Measurements from ENCODE around the gene CRISP2. TPM values are rescaled to one million over a fixed set of nuclear protein-coding genes. Genes with fewer than 3 reads are reported as not detected.

Gene CRISP2
- total and polyA plus RNA-seq, 9 of the 15 experiments (the other 6 are each of a cell fraction or from before 2014, with no cell fraction given): not detected

DNA sequence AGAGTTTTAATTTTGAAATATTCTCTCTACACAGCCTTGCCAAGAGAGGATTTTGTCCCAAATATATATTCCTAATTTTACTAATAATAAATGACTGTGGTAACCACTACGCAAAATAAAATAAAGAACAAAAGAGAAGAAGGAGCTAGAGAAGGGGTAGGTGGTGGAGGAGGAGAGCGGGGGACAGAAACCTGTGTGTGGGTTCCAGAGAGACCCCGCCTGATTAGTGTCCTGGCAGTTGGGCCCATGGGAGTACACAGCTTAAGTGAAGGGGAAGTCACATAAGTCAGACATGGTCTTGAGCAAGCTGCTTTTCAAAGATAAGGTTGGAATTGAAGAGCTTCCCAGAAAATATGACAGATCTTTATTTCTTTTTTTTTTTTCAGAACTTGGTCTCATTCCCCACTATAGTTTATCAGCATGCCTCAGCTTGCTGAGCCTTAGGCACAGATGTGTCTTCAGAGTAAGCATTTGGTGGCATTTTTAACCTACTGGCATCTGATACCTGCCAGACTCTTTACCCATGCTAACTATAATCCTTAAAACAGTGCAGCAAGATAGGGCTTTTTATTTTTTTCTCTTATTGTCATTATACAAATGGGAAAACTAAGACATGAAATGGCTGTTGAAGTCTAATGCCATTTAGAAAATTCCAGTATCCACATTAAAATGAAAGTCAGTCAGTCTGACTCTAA is 67.1 kb downstream of the CRISP2 start (continued):
- TF ChIP-seq, protein P1, sequence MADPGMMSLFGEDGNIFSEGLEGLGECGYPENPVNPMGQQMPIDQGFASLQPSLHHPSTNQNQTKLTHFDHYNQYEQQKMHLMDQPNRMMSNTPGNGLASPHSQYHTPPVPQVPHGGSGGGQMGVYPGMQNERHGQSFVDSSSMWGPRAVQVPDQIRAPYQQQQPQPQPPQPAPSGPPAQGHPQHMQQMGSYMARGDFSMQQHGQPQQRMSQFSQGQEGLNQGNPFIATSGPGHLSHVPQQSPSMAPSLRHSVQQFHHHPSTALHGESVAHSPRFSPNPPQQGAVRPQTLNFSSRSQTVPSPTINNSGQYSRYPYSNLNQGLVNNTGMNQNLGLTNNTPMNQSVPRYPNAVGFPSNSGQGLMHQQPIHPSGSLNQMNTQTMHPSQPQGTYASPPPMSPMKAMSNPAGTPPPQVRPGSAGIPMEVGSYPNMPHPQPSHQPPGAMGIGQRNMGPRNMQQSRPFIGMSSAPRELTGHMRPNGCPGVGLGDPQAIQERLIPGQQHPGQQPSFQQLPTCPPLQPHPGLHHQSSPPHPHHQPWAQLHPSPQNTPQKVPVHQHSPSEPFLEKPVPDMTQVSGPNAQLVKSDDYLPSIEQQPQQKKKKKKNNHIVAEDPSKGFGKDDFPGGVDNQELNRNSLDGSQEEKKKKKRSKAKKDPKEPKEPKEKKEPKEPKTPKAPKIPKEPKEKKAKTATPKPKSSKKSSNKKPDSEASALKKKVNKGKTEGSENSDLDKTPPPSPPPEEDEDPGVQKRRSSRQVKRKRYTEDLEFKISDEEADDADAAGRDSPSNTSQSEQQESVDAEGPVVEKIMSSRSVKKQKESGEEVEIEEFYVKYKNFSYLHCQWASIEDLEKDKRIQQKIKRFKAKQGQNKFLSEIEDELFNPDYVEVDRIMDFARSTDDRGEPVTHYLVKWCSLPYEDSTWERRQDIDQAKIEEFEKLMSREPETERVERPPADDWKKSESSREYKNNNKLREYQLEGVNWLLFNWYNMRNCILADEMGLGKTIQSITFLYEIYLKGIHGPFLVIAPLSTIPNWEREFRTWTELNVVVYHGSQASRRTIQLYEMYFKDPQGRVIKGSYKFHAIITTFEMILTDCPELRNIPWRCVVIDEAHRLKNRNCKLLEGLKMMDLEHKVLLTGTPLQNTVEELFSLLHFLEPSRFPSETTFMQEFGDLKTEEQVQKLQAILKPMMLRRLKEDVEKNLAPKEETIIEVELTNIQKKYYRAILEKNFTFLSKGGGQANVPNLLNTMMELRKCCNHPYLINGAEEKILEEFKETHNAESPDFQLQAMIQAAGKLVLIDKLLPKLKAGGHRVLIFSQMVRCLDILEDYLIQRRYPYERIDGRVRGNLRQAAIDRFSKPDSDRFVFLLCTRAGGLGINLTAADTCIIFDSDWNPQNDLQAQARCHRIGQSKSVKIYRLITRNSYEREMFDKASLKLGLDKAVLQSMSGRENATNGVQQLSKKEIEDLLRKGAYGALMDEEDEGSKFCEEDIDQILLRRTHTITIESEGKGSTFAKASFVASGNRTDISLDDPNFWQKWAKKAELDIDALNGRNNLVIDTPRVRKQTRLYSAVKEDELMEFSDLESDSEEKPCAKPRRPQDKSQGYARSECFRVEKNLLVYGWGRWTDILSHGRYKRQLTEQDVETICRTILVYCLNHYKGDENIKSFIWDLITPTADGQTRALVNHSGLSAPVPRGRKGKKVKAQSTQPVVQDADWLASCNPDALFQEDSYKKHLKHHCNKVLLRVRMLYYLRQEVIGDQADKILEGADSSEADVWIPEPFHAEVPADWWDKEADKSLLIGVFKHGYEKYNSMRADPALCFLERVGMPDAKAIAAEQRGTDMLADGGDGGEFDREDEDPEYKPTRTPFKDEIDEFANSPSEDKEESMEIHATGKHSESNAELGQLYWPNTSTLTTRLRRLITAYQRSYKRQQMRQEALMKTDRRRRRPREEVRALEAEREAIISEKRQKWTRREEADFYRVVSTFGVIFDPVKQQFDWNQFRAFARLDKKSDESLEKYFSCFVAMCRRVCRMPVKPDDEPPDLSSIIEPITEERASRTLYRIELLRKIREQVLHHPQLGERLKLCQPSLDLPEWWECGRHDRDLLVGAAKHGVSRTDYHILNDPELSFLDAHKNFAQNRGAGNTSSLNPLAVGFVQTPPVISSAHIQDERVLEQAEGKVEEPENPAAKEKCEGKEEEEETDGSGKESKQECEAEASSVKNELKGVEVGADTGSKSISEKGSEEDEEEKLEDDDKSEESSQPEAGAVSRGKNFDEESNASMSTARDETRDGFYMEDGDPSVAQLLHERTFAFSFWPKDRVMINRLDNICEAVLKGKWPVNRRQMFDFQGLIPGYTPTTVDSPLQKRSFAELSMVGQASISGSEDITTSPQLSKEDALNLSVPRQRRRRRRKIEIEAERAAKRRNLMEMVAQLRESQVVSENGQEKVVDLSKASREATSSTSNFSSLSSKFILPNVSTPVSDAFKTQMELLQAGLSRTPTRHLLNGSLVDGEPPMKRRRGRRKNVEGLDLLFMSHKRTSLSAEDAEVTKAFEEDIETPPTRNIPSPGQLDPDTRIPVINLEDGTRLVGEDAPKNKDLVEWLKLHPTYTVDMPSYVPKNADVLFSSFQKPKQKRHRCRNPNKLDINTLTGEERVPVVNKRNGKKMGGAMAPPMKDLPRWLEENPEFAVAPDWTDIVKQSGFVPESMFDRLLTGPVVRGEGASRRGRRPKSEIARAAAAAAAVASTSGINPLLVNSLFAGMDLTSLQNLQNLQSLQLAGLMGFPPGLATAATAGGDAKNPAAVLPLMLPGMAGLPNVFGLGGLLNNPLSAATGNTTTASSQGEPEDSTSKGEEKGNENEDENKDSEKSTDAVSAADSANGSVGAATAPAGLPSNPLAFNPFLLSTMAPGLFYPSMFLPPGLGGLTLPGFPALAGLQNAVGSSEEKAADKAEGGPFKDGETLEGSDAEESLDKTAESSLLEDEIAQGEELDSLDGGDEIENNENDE (IDR thresholded peaks at IDR 0.05; ENCODE audit: low read depth, low read length): no peak
- TF ChIP-seq, protein P2, sequence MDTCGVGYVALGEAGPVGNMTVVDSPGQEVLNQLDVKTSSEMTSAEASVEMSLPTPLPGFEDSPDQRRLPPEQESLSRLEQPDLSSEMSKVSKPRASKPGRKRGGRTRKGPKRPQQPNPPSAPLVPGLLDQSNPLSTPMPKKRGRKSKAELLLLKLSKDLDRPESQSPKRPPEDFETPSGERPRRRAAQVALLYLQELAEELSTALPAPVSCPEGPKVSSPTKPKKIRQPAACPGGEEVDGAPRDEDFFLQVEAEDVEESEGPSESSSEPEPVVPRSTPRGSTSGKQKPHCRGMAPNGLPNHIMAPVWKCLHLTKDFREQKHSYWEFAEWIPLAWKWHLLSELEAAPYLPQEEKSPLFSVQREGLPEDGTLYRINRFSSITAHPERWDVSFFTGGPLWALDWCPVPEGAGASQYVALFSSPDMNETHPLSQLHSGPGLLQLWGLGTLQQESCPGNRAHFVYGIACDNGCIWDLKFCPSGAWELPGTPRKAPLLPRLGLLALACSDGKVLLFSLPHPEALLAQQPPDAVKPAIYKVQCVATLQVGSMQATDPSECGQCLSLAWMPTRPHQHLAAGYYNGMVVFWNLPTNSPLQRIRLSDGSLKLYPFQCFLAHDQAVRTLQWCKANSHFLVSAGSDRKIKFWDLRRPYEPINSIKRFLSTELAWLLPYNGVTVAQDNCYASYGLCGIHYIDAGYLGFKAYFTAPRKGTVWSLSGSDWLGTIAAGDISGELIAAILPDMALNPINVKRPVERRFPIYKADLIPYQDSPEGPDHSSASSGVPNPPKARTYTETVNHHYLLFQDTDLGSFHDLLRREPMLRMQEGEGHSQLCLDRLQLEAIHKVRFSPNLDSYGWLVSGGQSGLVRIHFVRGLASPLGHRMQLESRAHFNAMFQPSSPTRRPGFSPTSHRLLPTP (IDR thresholded peaks at IDR 0.05; ENCODE audit: borderline replicate concordance, extremely low read depth, insufficient read length): no peak
- peak; percentile 58; the same call in 1 of the 2 replicates for TF ChIP-seq TCF7 (IDR thresholded peaks at IDR 0.05; ENCODE audit: borderline replicate concordance)
- peak; percentile 65; the same call in 1 of the 2 replicates for TF ChIP-seq BCOR (IDR thresholded peaks at IDR 0.05)
- TF ChIP-seq ZNF232 (CRISPR knock-in tag; IDR thresholded peaks at IDR 0.05): no peak
- TF ChIP-seq, protein P3, sequence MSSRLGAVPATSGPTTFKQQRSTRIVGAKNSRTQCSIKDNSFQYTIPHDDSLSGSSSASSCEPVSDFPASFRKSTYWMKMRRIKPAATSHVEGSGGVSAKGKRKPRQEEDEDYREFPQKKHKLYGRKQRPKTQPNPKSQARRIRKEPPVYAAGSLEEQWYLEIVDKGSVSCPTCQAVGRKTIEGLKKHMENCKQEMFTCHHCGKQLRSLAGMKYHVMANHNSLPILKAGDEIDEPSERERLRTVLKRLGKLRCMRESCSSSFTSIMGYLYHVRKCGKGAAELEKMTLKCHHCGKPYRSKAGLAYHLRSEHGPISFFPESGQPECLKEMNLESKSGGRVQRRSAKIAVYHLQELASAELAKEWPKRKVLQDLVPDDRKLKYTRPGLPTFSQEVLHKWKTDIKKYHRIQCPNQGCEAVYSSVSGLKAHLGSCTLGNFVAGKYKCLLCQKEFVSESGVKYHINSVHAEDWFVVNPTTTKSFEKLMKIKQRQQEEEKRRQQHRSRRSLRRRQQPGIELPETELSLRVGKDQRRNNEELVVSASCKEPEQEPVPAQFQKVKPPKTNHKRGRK (tag; IDR thresholded peaks at IDR 0.05): no peak
- TF ChIP-seq ZNF695 (CRISPR knock-in tag; IDR thresholded peaks at IDR 0.05): no peak
- peak; percentile 89 for TF ChIP-seq FOXJ2 (tag; IDR thresholded peaks at IDR 0.05)
- TF ChIP-seq, protein P4, sequence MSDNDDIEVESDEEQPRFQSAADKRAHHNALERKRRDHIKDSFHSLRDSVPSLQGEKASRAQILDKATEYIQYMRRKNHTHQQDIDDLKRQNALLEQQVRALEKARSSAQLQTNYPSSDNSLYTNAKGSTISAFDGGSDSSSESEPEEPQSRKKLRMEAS (CRISPR knock-in tag; IDR thresholded peaks at IDR 0.05): no peak
- peak; percentile 99 for TF ChIP-seq ZNF384 (IDR thresholded peaks at IDR 0.05; ENCODE audit: low read depth, low read length)
- TF ChIP-seq NFIC (IDR thresholded peaks at IDR 0.05): peak; percentile 92
